Thyroid gland (tissue), 4 donors: Measurements from ENCODE around the gene PLXNB1. TPM values are rescaled to one million over a fixed set of nuclear protein-coding genes. Genes with fewer than 3 reads are reported as not detected.

ENCODE experiments used
- DNase-seq, 2 donors: peaks; one replicate each; pipeline ENCODE4 v3.0.0-alpha.2; 2019
- H3K27ac ChIP-seq, 3 donors: fragments of 200-600 bp; sonication (generic); 1 replicate in 2 of 3; 2 replicates in 1 of 3; pipeline ENCODE4 v1.5.1; 2016 to 2019; ENCODE audit warnings: mild to moderate bottlenecking in 1 of 3, moderate library complexity in 1 of 3
- H3K27me3 ChIP-seq: fragments of 200-600 bp; sonication (generic); one replicate; pipeline ENCODE4 v1.5.1; 2019
- H3K36me3 ChIP-seq, 2 donors: fragments of 200-600 bp; sonication (generic); one replicate each; pipeline ENCODE4 v1.5.1; 2016 to 2019
- H3K4me1 ChIP-seq, 2 donors: fragments of 200-600 bp; sonication (generic); one replicate each; pipeline ENCODE4 v1.5.1; 2017 to 2019
- H3K4me3 ChIP-seq, 3 donors: fragments of 200-600 bp; sonication (generic); replicated peaks in 1 of 3; 1 replicate in 2 of 3; 2 replicates in 1 of 3; pipeline ENCODE4 v1.5.1; 2016; ENCODE audit warnings: mild to moderate bottlenecking in 1 of 3
- H3K9me3 ChIP-seq: fragments of 200-600 bp; sonication (generic); one replicate; pipeline ENCODE4 v1.5.1; 2017
- POLR2A ChIP-seq, 2 donors: fragments of 450-650 bp; IDR thresholded peaks; one replicate each; pipeline ENCODE4 v1.6.1; 2017; ENCODE audit warnings: antibody characterized with exemption in 2 of 2, mild to moderate bottlenecking in 2 of 2, moderate library complexity in 1 of 2
- WGBS, 2 donors: methylation state at CpG; one replicate each; pipeline ENCODE4 v1.1.5; 2017; 5-methylcytosine and 5-hydroxymethylcytosine counted together
- intact Hi-C: fragments of 100-400 bp; cut with DNase I; formaldehyde crosslinking; loops from one replicate; pipeline ENCODE4 v1.15.1; 2023
- total RNA-seq, 4 donors: library from RNA; depleted of rRNA; stranded (reverse); fragments of >200 nt; gene quantifications; one replicate each; pipeline ENCODE4 v1.2.3, GENCODE V29; 2016
- TF ChIP-seq, protein P1 (sequence below), 6 experiments: fragments of 200-600 bp in 3 of 6; fragments of 450-650 bp in 3 of 6; sonication (generic) in 3 of 6; IDR thresholded peaks; one replicate each; pipeline ENCODE4 v1.5.1; 2016 to 2019; ENCODE audit warnings: antibody characterized with exemption in 6 of 6, mild to moderate bottlenecking in 2 of 6, inconsistent platforms in 1 of 6, moderate library complexity in 1 of 6

The PLXNB1 gene
- total RNA-seq, 4 donors from 2014 or later, result 126 to 216 (median 138) TPM

GRCh38 chr3:48446425-48447193, 16.7 kb upstream of the PLXNB1 start, which contains the start of gene ATRIP:
Gene ATRIP, plus strand, starts transcription at chr3:48446737. Its CDS starts 109 bp downstream, at chr3:48446846.
- Histone ChIP-seq H3K9me3 (no peaks in the 10 kb centered on the region), H3K4me1 (peaks cover 18 to 26% of the 10 kb centered on the region in 2 donors), H3K4me3 (peak within 1 kb of the TSS; percentile 37 to 80 (median 72)), H3K36me3 (peaks cover 4 to 6% of the 10 kb centered on the region in 2 donors), H3K27ac (peak within 1 kb of the TSS; percentile 48 to 82 (median 82)), H3K27me3 (no peaks in the 10 kb centered on the region)
- TF ChIP-seq, protein P1, sequence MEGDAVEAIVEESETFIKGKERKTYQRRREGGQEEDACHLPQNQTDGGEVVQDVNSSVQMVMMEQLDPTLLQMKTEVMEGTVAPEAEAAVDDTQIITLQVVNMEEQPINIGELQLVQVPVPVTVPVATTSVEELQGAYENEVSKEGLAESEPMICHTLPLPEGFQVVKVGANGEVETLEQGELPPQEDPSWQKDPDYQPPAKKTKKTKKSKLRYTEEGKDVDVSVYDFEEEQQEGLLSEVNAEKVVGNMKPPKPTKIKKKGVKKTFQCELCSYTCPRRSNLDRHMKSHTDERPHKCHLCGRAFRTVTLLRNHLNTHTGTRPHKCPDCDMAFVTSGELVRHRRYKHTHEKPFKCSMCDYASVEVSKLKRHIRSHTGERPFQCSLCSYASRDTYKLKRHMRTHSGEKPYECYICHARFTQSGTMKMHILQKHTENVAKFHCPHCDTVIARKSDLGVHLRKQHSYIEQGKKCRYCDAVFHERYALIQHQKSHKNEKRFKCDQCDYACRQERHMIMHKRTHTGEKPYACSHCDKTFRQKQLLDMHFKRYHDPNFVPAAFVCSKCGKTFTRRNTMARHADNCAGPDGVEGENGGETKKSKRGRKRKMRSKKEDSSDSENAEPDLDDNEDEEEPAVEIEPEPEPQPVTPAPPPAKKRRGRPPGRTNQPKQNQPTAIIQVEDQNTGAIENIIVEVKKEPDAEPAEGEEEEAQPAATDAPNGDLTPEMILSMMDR (IDR thresholded peaks at IDR 0.05), result peak in 2 of 6 experiments; percentile 3 to 15
- TF ChIP-seq POLR2A (IDR thresholded peaks at IDR 0.05), result peak; percentile 62 to 95
- 0% methylated on average over 10 to 15 of the region's 91 CpGs for WGBS, 2 donors
- peak; percentile 91 to 95 for DNase-seq
- intact Hi-C loops, result no loop called here

GRCh38 chr3:48446043-48446424, 16.1 kb upstream of the PLXNB1 start:
- Histone ChIP-seq H3K9me3 (no peaks in the 10 kb centered on the region), H3K27ac (peak overlapping the region; percentile 48 to 82 (median 82)), H3K36me3 (peaks cover 4 to 6% of the 10 kb centered on the region in 2 donors), H3K27me3 (no peaks in the 10 kb centered on the region), H3K4me3 (peak overlapping the region; percentile 37 to 80 (median 72)), H3K4me1 (peaks cover 21 to 24% of the 10 kb centered on the region in 2 donors)
- intact Hi-C loops, result no loop called here
- no peak for DNase-seq
- TF ChIP-seq, protein P1 (IDR thresholded peaks at IDR 0.05), result no peak
- TF ChIP-seq POLR2A (IDR thresholded peaks at IDR 0.05), result no peak
- WGBS, 2 donors, result 10 to 13% methylated on average over 6 of the region's 6 CpGs

DNA sequence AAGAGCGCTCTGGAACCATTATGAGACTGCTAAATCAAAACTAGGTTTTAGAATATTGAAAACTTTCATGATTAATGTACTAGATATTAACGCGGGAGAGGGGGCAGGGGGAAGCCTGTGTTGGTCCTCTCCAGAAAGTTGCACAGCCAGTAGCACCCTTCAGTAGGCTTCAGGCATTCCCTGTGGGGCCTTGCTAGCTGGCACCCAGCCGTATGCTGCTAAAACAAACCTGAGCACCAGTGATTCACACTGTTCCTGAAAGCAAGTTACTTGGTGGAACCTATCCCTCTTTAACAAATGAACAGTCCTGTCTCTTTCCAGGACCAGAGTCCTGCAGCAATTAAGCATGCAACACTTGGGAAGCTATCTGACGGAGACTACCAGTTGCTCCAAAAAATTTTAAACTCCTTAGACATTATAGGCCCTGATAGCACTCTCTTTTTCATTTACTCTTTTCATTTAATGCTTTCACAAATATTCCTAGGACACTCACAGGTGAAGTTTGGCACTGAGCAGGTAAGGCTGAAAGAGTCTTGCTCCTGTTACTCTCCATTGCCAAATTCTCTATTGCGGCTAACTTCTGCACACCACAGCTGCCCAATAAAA, 15.5 kb upstream of the PLXNB1 start:
- H3K27me3 ChIP-seq, result no peaks in the 10 kb centered on the region
- intact Hi-C loops, result no loop called here
- DNase-seq, result no peak
- 62 to 73% methylated on average over 6 of the region's 6 CpGs for WGBS, 2 donors
- peaks cover 4 to 6% of the 10 kb centered on the region in 2 donors for H3K36me3 ChIP-seq
- H3K9me3 ChIP-seq, result no peaks in the 10 kb centered on the region
- H3K4me3 ChIP-seq, result no peak overlapping the region
- peaks cover 18 to 24% of the 10 kb centered on the region in 2 donors for H3K4me1 ChIP-seq
- TF ChIP-seq, protein P1 (IDR thresholded peaks at IDR 0.05), result no peak
- TF ChIP-seq POLR2A (IDR thresholded peaks at IDR 0.05), result no peak
- no peak overlapping the region for H3K27ac ChIP-seq

DNA sequence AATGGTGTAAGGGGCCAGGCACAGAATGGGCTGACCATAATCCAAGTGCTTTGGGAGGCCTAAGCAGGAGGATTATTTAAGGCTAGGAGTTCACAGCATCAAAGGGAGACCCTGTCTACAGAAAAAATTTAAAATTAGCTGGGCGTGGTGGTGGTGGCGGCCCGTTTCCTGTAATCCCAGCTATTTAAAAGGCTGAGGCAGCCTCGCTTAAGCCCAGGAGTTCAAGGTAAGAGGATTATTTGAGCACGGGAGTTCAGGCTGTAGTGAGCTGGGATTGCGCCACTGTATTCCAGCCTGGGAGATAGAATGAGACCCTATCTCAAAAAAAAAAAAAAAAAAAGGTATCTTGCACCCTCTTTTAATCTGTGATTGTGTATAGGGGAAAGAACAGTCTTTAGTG, 12.1 kb upstream of the PLXNB1 start:
- DNase-seq, result no peak
- Histone ChIP-seq H3K4me3 (no peak overlapping the region), H3K27me3 (no peaks in the 10 kb centered on the region), H3K4me1 (peaks cover 17 to 20% of the 10 kb centered on the region in 2 donors), H3K27ac (no peak overlapping the region), H3K9me3 (no peaks in the 10 kb centered on the region), H3K36me3 (peaks cover 4 to 6% of the 10 kb centered on the region in 2 donors)
- 73 to 82% methylated on average over 6 of the region's 6 CpGs for WGBS, 2 donors
- TF ChIP-seq POLR2A (IDR thresholded peaks at IDR 0.05), result no peak
- TF ChIP-seq, protein P1 (IDR thresholded peaks at IDR 0.05), result no peak
- intact Hi-C loops, result no loop called here

- intact Hi-C loops, result no loop called here
These were observed 10.7 kb upstream of the PLXNB1 start for GRCh38 chr3:48440590-48440958.

More at GRCh38 chr3:48440590-48440958, 10.7 kb upstream of the PLXNB1 start:
- WGBS, 2 donors, result 2% methylated on average over 21 of the region's 21 CpGs
- H3K9me3 ChIP-seq, result no peaks in the 10 kb centered on the region
- TF ChIP-seq POLR2A (IDR thresholded peaks at IDR 0.05), result no peak
- TF ChIP-seq, protein P1 (IDR thresholded peaks at IDR 0.05), result no peak
- peaks cover 17 to 20% of the 10 kb centered on the region in 2 donors for H3K4me1 ChIP-seq
- peak in 1 of 2 donors; percentile 33 for DNase-seq
- peaks cover 4 to 6% of the 10 kb centered on the region in 2 donors for H3K36me3 ChIP-seq
- H3K27ac ChIP-seq, result peak overlapping the region; percentile 72 to 89 (median 84)
- no peaks in the 10 kb centered on the region for H3K27me3 ChIP-seq
- peak overlapping the region; percentile 72 to 91 (median 84) for H3K4me3 ChIP-seq
